Measurements from ENCODE around the gene ST8SIA5. TPM values are rescaled to one million over a fixed set of nuclear protein-coding genes. Genes with fewer than 3 reads are reported as not detected.

Gene ST8SIA5
- total RNA-seq: 0.13 TPM in 1 of 2 replicates, not detected in the other

GRCh38 chr18:46756559-46757201 lies at the start of gene ST8SIA5:
Gene ST8SIA5, minus strand, starts transcription at chr18:46757053. Its CDS starts 545 bp downstream, at chr18:46756508.

GRCh38 chr18:46657115-46657955 lies 99.5 kb downstream of the ST8SIA5 start, which contains the start of gene LOXHD1:
Gene LOXHD1, minus strand, starts transcription at chr18:46657220. Its CDS starts 187 bp downstream, at chr18:46657033.

Other genes with a start within 250 kb of the ST8SIA5 start
- gene LOXHD1, start 99.8 kb downstream of the ST8SIA5 start, total RNA-seq: not detected in 2 replicates
- gene PIAS2, start 160.5 kb upstream of the ST8SIA5 start, total RNA-seq: 7.2 and 8.0 TPM in 2 replicates
- 0.98 and 3.0 TPM in 2 replicates for gene KATNAL2, start 160.5 kb upstream of the ST8SIA5 start, total RNA-seq

Data from mesangial cell (primary cell).